Mammary epithelial cell (primary cell): ENCODE results near the gene SPDEF.

Experiments used
- CTCF ChIP-seq, 2 donors: IDR thresholded peaks in 1 of 2; conservative IDR thresholded peaks in 1 of 2; 2 replicates each; pipeline ENCODE4 v1.5.1; 2011 to 2012; ENCODE audit warnings: inconsistent platforms in 2 of 2, low read length in 2 of 2, mild to moderate bottlenecking in 2 of 2, control low read depth in 1 of 2, low read depth in 1 of 2; ENCODE audit not compliant: insufficient read depth in 1 of 2; ENCODE audit errors: extremely low read depth in 1 of 2
- EZH2 ChIP-seq: IDR thresholded peaks from 2 replicates; pipeline ENCODE4 v1.6.1; 2012; ENCODE audit warnings: low read length, inconsistent platforms, borderline replicate concordance

DNA sequence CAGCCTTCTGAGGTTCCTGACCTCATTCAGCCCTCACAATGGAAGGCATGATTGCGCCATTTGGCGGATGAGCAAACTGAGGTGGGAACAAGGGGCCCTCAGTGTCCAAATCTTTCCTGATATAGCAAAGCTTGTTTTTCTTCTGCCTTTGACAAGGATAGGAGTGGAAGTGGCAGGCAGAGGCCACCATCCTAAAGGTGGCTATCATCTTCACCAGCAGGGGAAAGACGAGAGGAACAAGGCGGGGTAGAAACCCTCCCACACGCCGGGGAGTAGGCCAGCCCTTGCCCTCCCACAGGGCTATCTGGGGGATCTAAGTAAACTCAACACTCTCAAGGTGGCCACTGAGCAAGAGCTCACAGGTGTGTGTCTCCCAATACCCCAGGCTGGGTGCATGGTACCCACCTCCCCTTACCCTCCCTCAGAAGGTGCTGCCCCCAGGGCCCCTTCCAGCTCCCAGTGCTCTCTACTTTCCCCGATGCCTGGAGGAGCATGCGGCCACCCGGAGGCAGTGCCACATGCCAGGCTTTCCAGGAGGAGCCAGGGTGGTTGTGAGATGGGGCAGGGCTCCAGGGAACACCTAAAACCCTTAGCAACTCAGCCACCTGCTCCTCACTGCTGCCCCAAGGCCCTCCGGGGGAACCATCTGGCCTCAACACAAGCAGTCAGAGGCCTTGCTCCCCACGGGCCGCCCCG lies 11.2 kb downstream of the SPDEF start:
- TF ChIP-seq CTCF (conservative IDR thresholded peaks at IDR 0.05 in 1 of 2, IDR thresholded peaks at IDR 0.05 in 1 of 2; ENCODE audit: extremely low read depth in 1 of 2, insufficient read depth in 1 of 2, low read depth in 1 of 2, low read length in 2 of 2) (no peak), EZH2 (no peak)
